Erythroblast (primary cell): ENCODE data around the gene DISC1.

ENCODE experiments used
- DNase-seq, 2 experiments: peaks; one replicate each; lab custom pipeline; 2025; lab: John Stamatoyannopoulos, UW
- GATA1 ChIP-seq: IDR thresholded peaks from 2 replicates; pipeline ENCODE4 v1.6.1; 2011; ENCODE audit warnings: low read depth, mild to moderate bottlenecking, control low read depth, low read length, moderate library complexity
- POLR2A ChIP-seq: IDR thresholded peaks from 2 replicates; pipeline ENCODE4 v1.6.1; 2011; ENCODE audit warnings: mild to moderate bottlenecking, low read length

Gene DISC1

DNA sequence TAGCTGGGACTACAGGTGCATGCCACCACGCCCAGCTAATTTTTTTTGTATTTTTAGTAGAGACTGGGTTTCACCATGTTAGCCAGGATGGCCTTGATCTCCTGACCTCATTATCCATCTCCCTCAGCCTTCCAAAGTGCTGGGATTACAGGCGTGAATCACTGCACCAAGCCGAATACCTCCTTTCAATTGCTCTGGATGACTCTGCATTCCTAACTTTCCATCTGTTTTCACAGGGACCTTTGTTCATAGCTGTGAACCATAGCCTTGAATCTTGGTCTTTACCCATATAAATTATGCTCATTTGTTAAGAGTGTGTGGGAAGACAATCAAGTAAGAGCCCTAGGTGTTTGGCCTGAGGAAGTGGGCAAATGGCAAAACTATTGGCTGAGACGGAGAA is 422.7 kb downstream of the DISC1 start:
- no peak for DNase-seq

DNA sequence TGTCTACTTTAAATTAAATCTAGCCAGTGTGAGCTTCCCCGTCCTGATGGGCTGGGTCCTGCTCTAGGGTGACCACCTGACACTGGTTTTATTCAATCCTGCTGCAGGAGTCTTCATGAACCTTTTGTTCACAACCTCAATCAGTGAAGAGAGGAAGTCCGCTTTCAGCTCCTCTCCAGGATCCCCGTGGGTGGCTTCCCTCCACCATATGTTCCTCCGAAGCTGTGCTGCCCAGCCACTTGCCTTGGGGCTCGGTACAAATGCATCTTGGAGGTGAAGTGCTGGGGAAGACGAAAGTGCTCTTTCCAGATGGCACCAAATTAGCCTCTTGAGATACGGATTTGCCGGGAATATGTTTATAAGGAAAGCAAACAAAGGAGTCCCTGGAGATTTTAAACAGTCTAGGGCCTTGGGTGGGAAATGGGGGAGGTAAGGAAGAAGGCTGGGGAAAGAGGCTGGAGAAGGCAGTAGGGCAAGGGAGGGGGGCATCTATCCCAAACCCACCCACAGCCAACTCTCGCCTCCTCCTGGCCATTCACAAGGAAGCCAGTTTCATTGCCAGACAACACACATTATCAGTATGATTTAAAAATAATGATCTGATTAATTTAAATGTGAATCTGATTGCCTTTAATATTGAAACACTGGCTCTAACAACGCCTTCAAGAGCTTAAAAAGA is 430.8 kb downstream of the DISC1 start:
- TF ChIP-seq GATA1 (no peak), POLR2A (no peak)
- DNase-seq: no peak

More for the DNA sequence above, 422.7 kb downstream of the DISC1 start:
- TF ChIP-seq POLR2A (no peak), GATA1 (no peak)

DNA sequence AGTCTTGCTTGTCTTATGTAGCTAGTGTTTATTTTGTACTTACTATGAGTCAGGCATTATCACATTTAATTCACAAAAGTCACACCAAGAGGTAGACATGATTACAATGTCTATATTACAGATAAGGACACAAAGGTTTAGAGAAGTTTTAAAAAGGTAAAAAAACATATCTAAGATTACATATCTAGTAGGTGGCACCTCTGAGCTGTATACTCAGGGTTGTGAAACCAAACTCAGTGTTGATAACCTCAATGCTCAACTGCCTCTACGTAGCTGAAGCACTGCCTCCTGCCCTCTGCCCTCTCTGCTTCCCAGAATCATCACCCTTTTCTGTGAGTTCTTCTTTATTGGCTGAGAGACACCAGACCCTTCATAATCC is 431.3 kb downstream of the DISC1 start:
- TF ChIP-seq GATA1: no peak
- no peak for TF ChIP-seq POLR2A
- DNase-seq: no peak

DNA sequence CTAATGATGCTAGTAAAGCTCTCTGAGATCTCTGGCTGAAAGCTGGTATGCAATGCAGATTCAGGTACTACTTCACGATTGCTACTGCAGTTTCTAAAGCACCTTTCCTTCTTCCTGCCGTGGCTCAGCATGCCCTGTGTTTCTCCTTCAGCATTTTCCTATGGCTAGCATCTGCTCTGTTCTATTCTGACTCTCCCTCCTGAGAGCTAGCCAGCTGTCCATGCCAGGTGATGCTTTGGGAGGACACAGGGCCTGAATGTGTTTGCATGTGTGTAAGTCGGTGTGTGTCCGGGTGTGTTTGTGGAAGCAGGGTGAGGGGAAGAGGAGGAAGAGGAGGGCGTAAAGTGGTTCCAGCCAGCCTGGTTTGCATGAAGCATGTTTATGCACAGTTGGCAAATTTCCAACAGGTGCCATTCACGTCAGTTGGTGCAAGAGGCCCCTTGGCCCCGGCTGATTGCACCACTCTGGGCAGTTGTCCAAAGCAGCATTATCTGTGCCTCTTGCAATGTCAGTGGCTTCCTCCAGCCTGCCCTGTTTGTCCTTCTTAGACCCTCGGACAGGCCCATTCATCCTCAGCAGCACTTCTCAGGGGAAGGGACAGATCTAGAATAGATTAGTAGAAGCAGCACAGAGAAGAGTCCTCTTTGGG is 433.3 kb downstream of the DISC1 start:
- no peak for DNase-seq
- TF ChIP-seq GATA1 (no peak), POLR2A (no peak)

DNA sequence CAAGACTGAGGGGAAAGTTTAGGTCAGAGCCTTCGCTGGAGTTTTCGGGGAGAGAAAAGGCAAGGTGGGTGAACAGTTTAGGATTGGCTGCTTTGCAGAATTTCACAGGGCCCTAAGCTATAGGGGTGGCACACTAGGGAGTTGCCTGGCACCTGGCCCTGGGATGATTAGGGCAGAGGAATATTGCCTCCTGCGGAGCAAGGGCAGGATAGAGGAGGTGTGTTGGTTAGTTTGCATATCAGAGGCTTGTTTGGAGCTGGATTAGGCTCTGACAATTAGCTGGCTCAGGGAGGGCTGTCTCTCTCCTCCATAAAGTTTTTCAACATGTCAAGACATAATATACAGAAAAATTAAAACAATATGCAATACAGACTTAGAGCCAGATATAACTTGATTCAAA is 436.4 kb downstream of the DISC1 start:
- DNase-seq: no peak
- no peak for TF ChIP-seq GATA1
- TF ChIP-seq POLR2A: no peak

DNA sequence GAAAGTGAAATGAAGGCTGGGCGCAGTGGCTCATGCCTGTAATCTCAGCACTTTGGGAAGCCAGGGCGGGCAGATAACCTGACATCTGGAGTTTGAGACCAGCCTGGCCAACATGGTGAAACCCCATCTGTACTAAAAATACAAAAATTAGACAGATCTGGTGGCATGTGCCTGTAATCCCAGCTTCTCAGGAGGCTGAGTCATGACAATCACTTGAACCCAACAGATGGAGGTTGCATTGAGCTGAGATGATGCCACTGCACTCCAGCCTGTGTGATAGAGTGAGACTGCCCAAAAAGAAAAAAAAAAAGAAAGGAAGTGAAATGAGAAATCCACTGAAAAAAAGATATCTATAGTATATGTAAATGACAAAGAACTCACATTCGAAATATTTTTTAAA is 439.9 kb downstream of the DISC1 start:
- DNase-seq: no peak
- no peak for TF ChIP-seq POLR2A
- no peak for TF ChIP-seq GATA1

DNA sequence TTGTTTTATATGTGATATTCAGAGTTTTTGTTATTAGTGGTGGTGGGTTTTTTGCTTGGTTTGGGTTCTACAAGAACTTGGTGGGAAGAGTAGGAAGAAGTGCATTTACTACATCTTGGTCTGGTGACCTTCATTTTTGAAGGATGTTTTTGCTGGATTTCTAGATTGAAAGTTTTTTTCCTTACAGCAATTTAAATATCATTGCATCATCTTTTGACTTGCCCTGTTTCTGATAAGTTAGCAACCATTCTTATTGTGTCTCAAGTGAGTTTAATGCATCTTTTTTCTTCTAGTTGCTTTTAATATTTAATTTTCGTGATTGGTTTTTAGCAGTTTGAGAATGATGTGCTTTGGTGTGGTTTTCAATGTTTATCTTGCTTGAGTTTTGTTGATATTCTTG is 447.7 kb downstream of the DISC1 start:
- DNase-seq: no peak
- TF ChIP-seq POLR2A: no peak
- no peak for TF ChIP-seq GATA1

DNA sequence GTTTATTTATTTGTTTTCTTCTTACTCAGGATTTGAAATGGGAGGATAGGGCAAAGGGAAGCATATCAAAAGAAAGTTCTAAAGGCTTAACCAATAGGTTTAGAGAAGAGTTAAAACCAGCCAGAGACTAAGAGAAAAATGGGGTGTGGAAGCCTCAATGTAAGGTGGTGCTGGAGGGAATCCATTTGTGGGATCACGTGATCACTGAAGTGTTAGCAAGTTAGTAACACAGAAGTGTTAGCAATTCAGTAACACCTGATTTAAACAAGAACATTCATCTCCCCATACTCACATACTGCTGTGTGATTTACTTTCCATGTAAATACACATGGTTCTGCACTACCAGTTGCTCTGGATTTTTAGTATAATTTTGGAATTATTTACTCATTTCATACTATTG is 451.2 kb downstream of the DISC1 start:
- no peak for DNase-seq
- TF ChIP-seq POLR2A: no peak
- no peak for TF ChIP-seq GATA1

DNA sequence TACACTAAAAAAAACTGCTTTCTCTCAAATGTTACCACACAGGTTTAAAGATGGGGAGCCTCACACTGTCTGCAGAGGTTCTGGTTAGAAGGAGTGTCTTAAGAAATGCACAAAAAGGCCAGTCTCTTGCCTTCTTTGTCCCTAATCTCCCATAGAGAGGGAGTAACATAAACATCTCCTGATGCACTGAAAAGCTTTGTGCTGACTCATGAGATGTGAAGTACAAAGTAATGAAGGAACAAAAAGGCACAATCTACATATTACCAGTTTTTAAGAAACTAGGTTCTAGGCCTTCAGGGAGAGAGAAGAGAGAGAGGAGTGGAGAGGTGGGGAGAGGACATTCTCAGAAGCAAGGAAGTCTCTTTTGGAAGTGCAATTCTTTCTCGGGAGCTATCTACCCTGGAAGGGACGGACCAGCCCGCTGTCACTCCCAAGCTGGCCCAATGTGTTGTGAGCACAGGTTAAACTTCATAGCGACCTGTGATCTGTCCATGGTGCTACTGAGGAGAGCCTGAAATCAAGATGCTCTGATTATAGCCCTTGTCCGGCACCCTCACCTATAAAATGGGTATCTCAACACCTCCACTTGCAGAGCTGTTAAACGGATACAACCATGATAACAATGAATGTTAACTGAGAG is 458.1 kb downstream of the DISC1 start:
- TF ChIP-seq POLR2A: no peak
- no peak for TF ChIP-seq GATA1
- DNase-seq: no peak

DNA sequence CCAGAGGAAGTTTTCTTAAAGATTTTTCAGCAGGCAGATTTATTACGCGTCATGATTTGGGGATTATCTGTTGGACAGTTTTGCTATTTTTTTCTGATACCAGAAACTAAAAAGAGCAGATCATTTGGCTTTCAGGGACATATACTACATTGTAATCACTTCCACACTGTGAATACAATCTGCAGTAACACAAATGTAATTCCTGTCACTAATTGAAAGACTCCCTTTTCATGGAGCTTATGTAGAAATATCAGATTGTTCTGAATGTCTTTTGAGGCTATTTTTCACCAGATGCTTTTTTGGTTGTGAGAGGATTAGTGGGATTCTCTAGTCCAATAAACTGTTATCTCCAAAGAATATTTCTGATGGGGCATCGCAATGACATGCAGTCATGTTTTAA is 464.2 kb downstream of the DISC1 start:
- TF ChIP-seq GATA1 (no peak), POLR2A (no peak)
- DNase-seq: no peak
